SU-DHL-6 (cell line): ENCODE data around the gene DPPA5.

Experiments
- H2AFZ ChIP-seq: fragments of 200-600 bp; sonication (generic); 2 replicates; pipeline ENCODE4 v1.6.1; 2014; ENCODE audit warnings: low read depth, mild to moderate bottlenecking, moderate library complexity, mixed read lengths, antibody characterized with exemption, low read length; ENCODE audit not compliant: severe bottlenecking
- H3F3A ChIP-seq: fragments of 200-600 bp; shearing (Covaris generic); 2 replicates; pipeline ENCODE4 v1.6.0; 2016; ENCODE audit warnings: antibody characterized with exemption, mild to moderate bottlenecking; ENCODE audit not compliant: insufficient read depth
- H3K27ac ChIP-seq: fragments of 200-600 bp; sonication (generic); 2 replicates; pipeline ENCODE4 v1.5.1; 2016; ENCODE audit warnings: low read depth, mild to moderate bottlenecking, low read length, moderate library complexity, mixed read lengths
- H3K27me3 ChIP-seq: fragments of 200-600 bp; sonication (generic), shearing (Covaris generic); 2 replicates; pipeline ENCODE4 v1.6.0; 2014; ENCODE audit warnings: mild to moderate bottlenecking, low read length
- H3K36me3 ChIP-seq: fragments of 200-600 bp; sonication (generic); 2 replicates; pipeline ENCODE4 v1.6.1; 2014; ENCODE audit warnings: mild to moderate bottlenecking, low read length, mixed read lengths
- H3K4me2 ChIP-seq: fragments of 300-600, 200-600 bp; shearing (Covaris generic), sonication (generic); 2 replicates; pipeline ENCODE4 v1.6.0; 2014; ENCODE audit warnings: low read length, low read depth, mild to moderate bottlenecking; ENCODE audit not compliant: poor library complexity, severe bottlenecking
- H3K4me3 ChIP-seq: fragments of 200-600 bp; sonication (generic); 2 replicates; pipeline ENCODE4 v1.5.1; 2014; ENCODE audit warnings: antibody characterized with exemption, low read length, mild to moderate bottlenecking, mixed read lengths; ENCODE audit not compliant: insufficient read depth, poor library complexity, severe bottlenecking
- H3K79me2 ChIP-seq: fragments of 200-600 bp; sonication (generic); 2 replicates; pipeline ENCODE4 v1.6.1; 2014; ENCODE audit warnings: mild to moderate bottlenecking, low read length, moderate library complexity; ENCODE audit not compliant: insufficient read depth
- H3K9ac ChIP-seq: fragments of 200-600 bp; sonication (generic); 2 replicates; pipeline ENCODE4 v1.7.0; 2014; ENCODE audit warnings: mild to moderate bottlenecking, low read length
- H3K9me2 ChIP-seq: fragments of 200-600 bp; sonication (generic); replicated peaks from 2 replicates; pipeline ENCODE4 v1.6.1; 2014; ENCODE audit warnings: low read length; ENCODE audit not compliant: insufficient read depth
- H3K9me3 ChIP-seq: fragments of 200-600 bp; sonication (generic); 2 replicates; pipeline ENCODE4 v1.6.1; 2014; ENCODE audit warnings: low read length, mixed read lengths; ENCODE audit not compliant: insufficient read depth
- H4K20me1 ChIP-seq: fragments of 200-600 bp; sonication (generic); 2 replicates; pipeline ENCODE4 v1.6.1; 2014; ENCODE audit warnings: low read depth, mild to moderate bottlenecking, antibody characterized with exemption, low read length, moderate library complexity, mixed read lengths
- EZH2phosphoT487 ChIP-seq: fragments of 200-600 bp; sonication (generic), shearing (Covaris generic); conservative IDR thresholded peaks from 2 replicates; pipeline ENCODE4 v1.6.1; 2018; ENCODE audit warnings: mild to moderate bottlenecking, antibody characterized with exemption, low read length, moderate library complexity, mixed read lengths
- TF ChIP-seq, protein P1 (sequence below): fragments of 200-600 bp; sonication (generic); IDR thresholded peaks from one replicate; pipeline ENCODE4 v1.5.1; 2017; ENCODE audit warnings: antibody characterized with exemption, mild to moderate bottlenecking, low read length, moderate library complexity; ENCODE audit not compliant: insufficient read depth, poor library complexity, severe bottlenecking

Gene DPPA5

DNA sequence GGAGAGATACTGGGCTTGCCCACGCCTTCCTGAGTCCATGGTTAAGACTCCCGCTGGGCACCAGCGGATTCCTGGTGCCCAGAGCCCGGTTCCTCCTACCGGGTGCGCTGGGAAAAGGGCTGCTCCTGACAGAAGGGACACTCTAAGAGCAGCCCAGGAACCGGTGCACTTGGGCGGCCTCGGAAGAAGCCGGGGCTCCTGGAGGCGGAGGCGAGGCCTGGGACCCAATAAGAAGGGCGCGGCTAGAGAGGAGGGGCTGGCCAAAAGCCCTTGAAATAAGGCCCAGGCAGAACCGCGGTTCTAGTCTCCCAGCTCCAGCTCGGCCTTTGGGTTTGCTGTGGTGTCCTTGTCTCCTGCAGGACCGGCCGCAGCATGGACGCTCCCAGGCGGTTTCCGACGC, 8.3 kb upstream of the DPPA5 start, which contains the start of gene KHDC3L:
Gene KHDC3L, plus strand, starts transcription at position 301 of the 400 bp plus-strand sequence. Its CDS starts 72 bp downstream, at position 373.
- Histone ChIP-seq H3K9ac (no peak within 1 kb of the TSS), H3K9me3 (no peaks in the 10 kb centered on the region), H3K9me2 (no peaks in the 10 kb centered on the region), H3K4me2 (no peak within 1 kb of the TSS), H3K79me2 (no peaks in the 10 kb centered on the region), H3K4me3 (no peak within 1 kb of the TSS), H4K20me1 (no peaks in the 10 kb centered on the region), H3K27ac (no peak within 1 kb of the TSS), H3K36me3 (no peaks in the 10 kb centered on the region), H2AFZ (no peak within 1 kb of the TSS), H3K27me3 (no peaks in the 10 kb centered on the region), H3F3A (no peaks in the 10 kb centered on the region)
- TF ChIP-seq, protein P1, sequence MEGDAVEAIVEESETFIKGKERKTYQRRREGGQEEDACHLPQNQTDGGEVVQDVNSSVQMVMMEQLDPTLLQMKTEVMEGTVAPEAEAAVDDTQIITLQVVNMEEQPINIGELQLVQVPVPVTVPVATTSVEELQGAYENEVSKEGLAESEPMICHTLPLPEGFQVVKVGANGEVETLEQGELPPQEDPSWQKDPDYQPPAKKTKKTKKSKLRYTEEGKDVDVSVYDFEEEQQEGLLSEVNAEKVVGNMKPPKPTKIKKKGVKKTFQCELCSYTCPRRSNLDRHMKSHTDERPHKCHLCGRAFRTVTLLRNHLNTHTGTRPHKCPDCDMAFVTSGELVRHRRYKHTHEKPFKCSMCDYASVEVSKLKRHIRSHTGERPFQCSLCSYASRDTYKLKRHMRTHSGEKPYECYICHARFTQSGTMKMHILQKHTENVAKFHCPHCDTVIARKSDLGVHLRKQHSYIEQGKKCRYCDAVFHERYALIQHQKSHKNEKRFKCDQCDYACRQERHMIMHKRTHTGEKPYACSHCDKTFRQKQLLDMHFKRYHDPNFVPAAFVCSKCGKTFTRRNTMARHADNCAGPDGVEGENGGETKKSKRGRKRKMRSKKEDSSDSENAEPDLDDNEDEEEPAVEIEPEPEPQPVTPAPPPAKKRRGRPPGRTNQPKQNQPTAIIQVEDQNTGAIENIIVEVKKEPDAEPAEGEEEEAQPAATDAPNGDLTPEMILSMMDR, result no peak
- TF ChIP-seq EZH2phosphoT487, result no peak

DNA sequence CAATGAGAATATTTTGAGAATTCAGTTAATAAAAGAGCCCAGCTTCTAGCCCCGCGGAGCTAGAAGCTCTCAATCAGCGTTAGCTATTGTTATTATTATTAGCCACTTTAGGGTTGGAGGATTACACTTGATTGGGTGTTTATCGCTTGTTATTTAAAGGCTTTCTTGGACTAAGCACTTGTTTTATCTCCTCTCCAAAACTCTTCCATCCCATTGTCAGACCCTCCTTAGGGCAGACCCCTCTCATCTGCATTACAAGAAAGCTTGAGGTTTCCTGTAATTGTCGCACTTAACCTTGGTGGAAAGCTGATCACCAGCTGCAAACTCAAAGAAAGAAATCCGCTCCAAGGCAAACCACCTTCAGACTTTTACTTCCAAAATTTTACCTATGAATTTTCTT, 4.8 kb downstream of the DPPA5 start:
- Histone ChIP-seq H3K9me2 (no peaks in the 10 kb centered on the region), H3K4me2 (no peak overlapping the region), H3K27ac (no peak overlapping the region), H3K9ac (no peak overlapping the region), H3K4me3 (no peak overlapping the region), H3K36me3 (no peaks in the 10 kb centered on the region), H3F3A (no peaks in the 10 kb centered on the region), H3K27me3 (no peaks in the 10 kb centered on the region), H3K9me3 (no peaks in the 10 kb centered on the region), H4K20me1 (no peaks in the 10 kb centered on the region), H3K79me2 (no peaks in the 10 kb centered on the region), H2AFZ (no peak overlapping the region)
- TF ChIP-seq EZH2phosphoT487, result no peak
- TF ChIP-seq, protein P1, result no peak

DNA sequence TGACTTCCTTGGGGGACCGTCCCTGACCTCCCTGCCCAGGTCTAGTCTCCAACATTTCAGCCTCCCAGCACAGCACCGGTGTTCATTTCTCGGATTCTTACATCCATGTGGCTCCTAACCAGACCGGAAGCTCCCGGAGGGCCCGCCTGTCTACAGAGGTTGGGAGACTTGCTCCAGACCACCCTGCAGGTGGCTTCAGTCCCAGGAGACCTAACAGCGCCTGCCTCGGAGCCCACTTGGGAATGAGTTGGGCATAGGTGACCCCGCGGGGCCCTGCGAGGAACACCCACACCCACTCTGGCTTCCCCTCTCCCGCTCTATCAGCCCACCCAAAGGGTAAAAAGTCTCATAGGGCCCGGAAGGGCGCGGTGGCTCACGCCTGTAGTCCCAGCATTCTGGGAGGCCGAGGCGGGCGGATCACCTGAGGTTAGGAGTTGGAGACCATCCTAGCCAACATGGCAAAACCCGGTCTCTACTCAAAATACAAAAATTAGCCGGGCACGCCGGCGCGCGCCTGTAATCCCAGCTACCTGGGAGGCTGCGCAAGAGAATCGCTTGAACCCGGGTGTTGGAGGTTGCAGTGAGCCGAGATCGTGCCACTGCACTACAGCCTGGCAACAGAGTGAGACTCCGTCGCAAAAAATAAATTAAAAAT, 5.4 kb downstream of the DPPA5 start:
- no peak overlapping the region for H3K27ac ChIP-seq
- H3K9ac ChIP-seq, result no peak overlapping the region
- no peaks in the 10 kb centered on the region for H3K79me2 ChIP-seq

More for the DNA sequence above, 5.4 kb downstream of the DPPA5 start:
- H3K4me2 ChIP-seq, result no peak overlapping the region
- no peaks in the 10 kb centered on the region for H3K9me2 ChIP-seq
- H3F3A ChIP-seq, result no peaks in the 10 kb centered on the region
- no peaks in the 10 kb centered on the region for H4K20me1 ChIP-seq
- H2AFZ ChIP-seq, result no peak overlapping the region
- H3K4me3 ChIP-seq, result no peak overlapping the region
- TF ChIP-seq EZH2phosphoT487, result no peak
- TF ChIP-seq, protein P1, result no peak
- no peaks in the 10 kb centered on the region for H3K36me3 ChIP-seq
- no peaks in the 10 kb centered on the region for H3K27me3 ChIP-seq
- H3K9me3 ChIP-seq, result no peaks in the 10 kb centered on the region
